ENCODE data around the gene SEC16B. TPM values are rescaled to one million over a fixed set of nuclear protein-coding genes. Genes with fewer than 3 reads are reported as not detected.

The SEC16B gene
- total and polyA plus RNA-seq, 2 of the 13 experiments (the other 11 are each of a cell fraction or from before 2014, with no cell fraction given), result 4.6 to 5.8 TPM

- ChIA-PET POLR2A (no interaction called here), CTCF (ENCODE audit: low intra/inter-chr PET ratio, low total read pairs) (no interaction called here)
- no peak overlapping the region for H2AFZ ChIP-seq (ENCODE audit: low read length)
- no TSS peak for BruUV-seq (replicated peaks)
- TF ChIP-seq MAFK (conservative IDR thresholded peaks at IDR 0.05 in 1 of 2, IDR thresholded peaks at IDR 0.05 in 1 of 2; ENCODE audit: low read length in 2 of 2), result peak; percentile 38 to 61; a peak in 3 of 4 replicates
- no peak for TF ChIP-seq CENPX (CRISPR knock-in tag; IDR thresholded peaks at IDR 0.05)
- H4K20me1 ChIP-seq (ENCODE audit: insufficient read depth, low read length), result no peaks in the 10 kb centered on the region
- no peak overlapping the region for H3K27ac ChIP-seq (ENCODE audit: extremely low read length, insufficient read depth, low read length)
- no peak overlapping the region for H3K9ac ChIP-seq (ENCODE audit: insufficient read depth, low read depth, low read length)
- no peaks in the 10 kb centered on the region for H3K79me2 ChIP-seq (ENCODE audit: insufficient read depth, low read length)
- H3K4me2 ChIP-seq (ENCODE audit: low read depth, low read length), result no peak overlapping the region
- H3K36me3 ChIP-seq (replicated peaks in 1 of 2; ENCODE audit: control insufficient read depth in 1 of 2, insufficient read depth in 2 of 2, low read length in 2 of 2), result peaks cover 5 to 15% of the 10 kb centered on the region in 2 experiments; a peak in 3 of 5 replicates
- H3K9me3 ChIP-seq (ENCODE audit: low read length), result no peaks in the 10 kb centered on the region
- 0 out of 2 replicates have a peak, but pooled peaks cover 1% of the 10 kb centered on the region for H3K4me1 ChIP-seq (ENCODE audit: insufficient read depth, low read length)
- no peak for FAIRE-seq
- no peak for ATAC-seq
- H3K4me3 ChIP-seq (replicated peaks in 1 of 3; ENCODE audit: insufficient read depth in 1 of 3, low read depth in 2 of 3, low read length in 3 of 3), result no peak overlapping the region
- no peaks in the 10 kb centered on the region for H3K27me3 ChIP-seq (ENCODE audit: control insufficient read depth in 1 of 2, insufficient read depth in 2 of 2, low read length in 2 of 2)
- intact Hi-C loops (cut with micrococcal nuclease; ENCODE audit: unreplicated experiment) (no loop called here), in situ Hi-C loops (cut with HindIII; ENCODE audit: extremely low pct_ligation_motif_present, low pct_unique_long_range_greater_than_20kb) (loop anchor here (25.0 kb wide), 1 partner anchor 1028 kb away; no protein-coding TSS in a partner anchor)
- WGBS (ENCODE audit: low lambda C conversion rate), result 76% methylated on average over 3 of the region's 3 CpGs
- DNase-seq (ENCODE audit: low spot score), result no peak
Measured at GRCh38 chr1:177940682-177941081, 29.2 kb downstream of the SEC16B start.

- BruUV-seq (replicated peaks), result no TSS peak
- Histone ChIP-seq H3K4me1 (ENCODE audit: insufficient read depth, low read length) (no peaks in the 10 kb centered on the region), H4K20me1 (ENCODE audit: insufficient read depth, low read length) (no peaks in the 10 kb centered on the region), H3K4me2 (ENCODE audit: low read depth, low read length) (no peak overlapping the region), H3K9me3 (ENCODE audit: low read length) (no peaks in the 10 kb centered on the region), H2AFZ (ENCODE audit: low read length) (no peak overlapping the region), H3K9ac (ENCODE audit: insufficient read depth, low read depth, low read length) (no peak overlapping the region), H3K4me3 (replicated peaks in 1 of 3; ENCODE audit: insufficient read depth in 1 of 3, low read depth in 2 of 3, low read length in 3 of 3) (no peak overlapping the region), H3K27me3 (ENCODE audit: control insufficient read depth in 1 of 2, insufficient read depth in 2 of 2, low read length in 2 of 2) (no peaks in the 10 kb centered on the region), H3K27ac (ENCODE audit: extremely low read length, insufficient read depth, low read length) (no peak overlapping the region), H3K79me2 (ENCODE audit: insufficient read depth, low read length) (no peaks in the 10 kb centered on the region), H3K36me3 (replicated peaks in 1 of 2; ENCODE audit: control insufficient read depth in 1 of 2, insufficient read depth in 2 of 2, low read length in 2 of 2) (peaks cover 4 to 23% of the 10 kb centered on the region in 2 experiments; a peak in 4 of 5 replicates)
- CTCF ChIA-PET (ENCODE audit: low intra/inter-chr PET ratio, low total read pairs), result no interaction called here
- POLR2A ChIA-PET, result no interaction called here
- ATAC-seq, result no peak
- 96% methylated on average over 6 of the region's 6 CpGs for WGBS (ENCODE audit: low lambda C conversion rate)
- intact Hi-C loops (cut with micrococcal nuclease; ENCODE audit: unreplicated experiment) (no loop called here), in situ Hi-C loops (cut with HindIII; ENCODE audit: extremely low pct_ligation_motif_present, low pct_unique_long_range_greater_than_20kb) (loop anchor here (25.0 kb wide), 1 partner anchor 1026 kb away; no protein-coding TSS in a partner anchor)
- no peak for FAIRE-seq
- no peak for DNase-seq (ENCODE audit: low spot score)
- no peak for TF ChIP-seq ZNF580 (CRISPR knock-in tag; IDR thresholded peaks at IDR 0.05; ENCODE audit: borderline replicate concordance, low read depth)
- no peak for TF ChIP-seq SRSF4 (IDR thresholded peaks at IDR 0.05; ENCODE audit: low read depth, low read length, poor library complexity, severe bottlenecking)
- TF ChIP-seq SMARCE1 (IDR thresholded peaks at IDR 0.05; ENCODE audit: borderline replicate concordance), result no peak
- no peak for TF ChIP-seq MXI1 (IDR thresholded peaks at IDR 0.05; ENCODE audit: borderline replicate concordance, low read depth, low read length)
- no peak for TF ChIP-seq MEIS2 (CRISPR knock-in tag; IDR thresholded peaks at IDR 0.05)
- TF ChIP-seq REST (IDR thresholded peaks at IDR 0.05; ENCODE audit: borderline replicate concordance in 1 of 2, low read depth in 1 of 2, low read length in 2 of 2), result no peak
- no peak for TF ChIP-seq PHF8 (CRISPR knock-in tag; IDR thresholded peaks at IDR 0.05)
- no peak for TF ChIP-seq POLR2G (IDR thresholded peaks at IDR 0.05; ENCODE audit: low read depth, low read length)
- TF ChIP-seq ZNF275 (CRISPR knock-in tag; IDR thresholded peaks at IDR 0.05; ENCODE audit: borderline replicate concordance), result no peak
- no peak for TF ChIP-seq KAT2B (IDR thresholded peaks at IDR 0.05; ENCODE audit: borderline replicate concordance, low read depth, low read length)
Measured at GRCh38 chr1:177937931-177938330, 31.9 kb downstream of the SEC16B start.

All from HepG2 (cell line).